GM12878 (cell line): ENCODE data around the gene ZNF212. TPM values are rescaled to one million over a fixed set of nuclear protein-coding genes. Genes with fewer than 3 reads are reported as not detected.

Experiments used
- CHD2 ChIP-seq: IDR thresholded peaks from 2 replicates; pipeline ENCODE4 v1.6.1; 2011; ENCODE audit warnings: low read depth, low read length, improper control_type of control experiment, borderline replicate concordance
- CHD4 ChIP-seq: fragments of 200-600 bp; sonication (generic); IDR thresholded peaks from 2 replicates; pipeline ENCODE4 v1.6.1; 2016; ENCODE audit warnings: mild to moderate bottlenecking
- EP300 ChIP-seq, 2 experiments: fragments of 150-350 bp in 1 of 2; IDR thresholded peaks; 2 replicates each; pipeline ENCODE4 v1.6.1; 2011 to 2012; ENCODE audit warnings: low read depth in 2 of 2, low read length in 2 of 2, borderline replicate concordance in 1 of 2, improper control_type of control experiment in 1 of 2, inconsistent platforms in 1 of 2; ENCODE audit not compliant: control insufficient read depth in 1 of 2
- HDAC2 ChIP-seq: fragments of 200-600 bp; sonication (generic); IDR thresholded peaks from 2 replicates; pipeline ENCODE4 v1.6.1; 2017
- HDAC6 ChIP-seq: fragments of 200-600 bp; sonication (generic); IDR thresholded peaks from one replicate; pipeline ENCODE4 v1.8.0; 2017; ENCODE audit warnings: antibody characterized with exemption; ENCODE audit not compliant: unreplicated experiment
- KLF5 ChIP-seq: fragments of 450-650 bp; IDR thresholded peaks from 2 replicates; pipeline ENCODE4 v1.6.1; 2014; ENCODE audit warnings: mild to moderate bottlenecking; ENCODE audit not compliant: partially characterized antibody
- MAX ChIP-seq: IDR thresholded peaks from 2 replicates; pipeline ENCODE4 v1.6.1; 2012; ENCODE audit warnings: low read depth, low read length, improper control_type of control experiment
- MTA2 ChIP-seq: fragments of 450-650 bp; IDR thresholded peaks from 2 replicates; pipeline ENCODE4 v1.6.1; 2016; ENCODE audit warnings: low read depth, mild to moderate bottlenecking, moderate library complexity
- MYB ChIP-seq: fragments of 150-350 bp; IDR thresholded peaks from 2 replicates; pipeline ENCODE4 v1.6.1; 2014; ENCODE audit warnings: mild to moderate bottlenecking, low read depth, low read length, borderline replicate concordance
- NFIC ChIP-seq: IDR thresholded peaks from 2 replicates; pipeline ENCODE4 v1.6.1; 2012; ENCODE audit warnings: low read depth, mild to moderate bottlenecking, inconsistent platforms, low read length, moderate library complexity
- NFYB ChIP-seq: IDR thresholded peaks from 2 replicates; pipeline ENCODE4 v1.6.1; 2011; ENCODE audit warnings: low read depth, mild to moderate bottlenecking, low read length, improper control_type of control experiment, moderate library complexity; ENCODE audit not compliant: insufficient read depth
- NKRF ChIP-seq: fragments of 450-650 bp; conservative IDR thresholded peaks from 2 replicates; pipeline ENCODE4 v1.6.1; 2017; ENCODE audit warnings: mild to moderate bottlenecking, moderate library complexity
- NR2C2 ChIP-seq: IDR thresholded peaks from 2 replicates; pipeline ENCODE4 v1.6.1; 2011; ENCODE audit warnings: borderline replicate concordance, low read depth; ENCODE audit not compliant: control insufficient read depth, insufficient read length
- PML ChIP-seq: IDR thresholded peaks from 2 replicates; pipeline ENCODE4 v1.6.1; 2012; ENCODE audit warnings: low read length, inconsistent platforms
- RB1 ChIP-seq: fragments of 450-650 bp; formaldehyde crosslinking; IDR thresholded peaks from 2 replicates; pipeline ENCODE4 v1.6.1; 2017; ENCODE audit warnings: mild to moderate bottlenecking, borderline replicate concordance
- REST ChIP-seq: IDR thresholded peaks from 2 replicates; pipeline ENCODE4 v1.6.1; 2012; ENCODE audit warnings: mild to moderate bottlenecking, low read depth, low read length
- SIX5 ChIP-seq: IDR thresholded peaks from 2 replicates; pipeline ENCODE4 v1.6.1; 2011; ENCODE audit warnings: mild to moderate bottlenecking, low read depth, low read length, moderate library complexity; ENCODE audit not compliant: severe bottlenecking
- SMC3 ChIP-seq: IDR thresholded peaks from 2 replicates; pipeline ENCODE4 v1.6.1; 2011; ENCODE audit warnings: low read length, improper control_type of control experiment, borderline replicate concordance
- SPI1 ChIP-seq: IDR thresholded peaks from 2 replicates; pipeline ENCODE4 v1.6.1; 2011; ENCODE audit warnings: low read depth, mild to moderate bottlenecking, low read length, moderate library complexity, borderline replicate concordance; ENCODE audit not compliant: insufficient read depth
- SUZ12 ChIP-seq: fragments of 200-600 bp; sonication (generic); IDR thresholded peaks from one replicate; pipeline ENCODE4 v1.6.1; 2018; ENCODE audit warnings: antibody characterized with exemption, mild to moderate bottlenecking; ENCODE audit not compliant: unreplicated experiment
- USF1 ChIP-seq: IDR thresholded peaks from 2 replicates; pipeline ENCODE4 v1.6.1; 2011; ENCODE audit warnings: borderline replicate concordance, low read depth, mild to moderate bottlenecking, moderate library complexity, mixed read lengths, low read length; ENCODE audit not compliant: insufficient read depth; ENCODE audit errors: extremely low read length
- WRNIP1 ChIP-seq: IDR thresholded peaks from 2 replicates; pipeline ENCODE4 v1.6.1; 2011; ENCODE audit warnings: low read depth, low read length, improper control_type of control experiment, borderline replicate concordance
- YBX1 ChIP-seq: fragments of 450-650 bp; IDR thresholded peaks from 2 replicates; pipeline ENCODE4 v1.6.1; 2016; ENCODE audit warnings: antibody characterized with exemption
- ZNF274 ChIP-seq: IDR thresholded peaks from one replicate; pipeline ENCODE4 v1.8.0; 2011; ENCODE audit not compliant: insufficient read length, insufficient read depth
- polyA plus RNA-seq, 11 experiments: library from polyadenylated mRNA; depleted of rRNA in 4 of 11; unstranded in 6 of 11; stranded (reverse) in 5 of 11; fragments of >200 nt; fragmentation: Nextera tagmentation in 4 of 11; fragmentation: Illumina TruSeq in 1 of 11; extraction: Ambion mirVana in 4 of 11; extraction: Trizol in 1 of 11; gene quantifications; 1 replicate in 1 of 11; 2 replicates in 10 of 11; pipeline versions ENCODE4 v1.2.1 to v1.2.3, GENCODE V29; 2011 to 2016; ENCODE audit warnings: inconsistent platforms in 2 of 11, missing spikeins in 2 of 11, low read depth in 1 of 11
- total RNA-seq, 4 experiments: library from RNA; depleted of rRNA in 3 of 4; stranded (reverse); fragments of >200 nt in 3 of 4; fragmentation: Illumina TruSeq in 1 of 4; extraction: Trizol in 1 of 4; gene quantifications; 2 replicates each; pipeline versions ENCODE4 v1.2.1 to v1.2.3, GENCODE V29; 2013 to 2021

The ZNF212 gene
- total and polyA plus RNA-seq, 10 of the 15 experiments (the other 5 are each of a cell fraction or from before 2014, with no cell fraction given): 1.2 to 11.6 (median 5.4) TPM

- TF ChIP-seq NR2C2: no peak
- peak; percentile 96 for TF ChIP-seq MAX
- peak; percentile 89 for TF ChIP-seq RB1
- TF ChIP-seq SMC3: 0 out of 2 replicates have a peak, but pooled peaks have one; percentile 21
- TF ChIP-seq SPI1: no peak
- no peak for TF ChIP-seq NFYB
- TF ChIP-seq NFIC: no peak
- no peak for TF ChIP-seq ZNF274
- TF ChIP-seq WRNIP1: no peak
- TF ChIP-seq HDAC2: no peak
- TF ChIP-seq PML: no peak
- no peak for TF ChIP-seq REST
- TF ChIP-seq SUZ12: no peak
- no peak for TF ChIP-seq EP300 (IDR thresholded peaks at IDR 0.05; ENCODE audit: borderline replicate concordance in 1 of 2, control insufficient read depth in 1 of 2, low read depth in 2 of 2, low read length in 2 of 2)
- peak; percentile 73 for TF ChIP-seq KLF5
- peak; percentile 96 for TF ChIP-seq NKRF
- peak; percentile 83 for TF ChIP-seq USF1
- TF ChIP-seq HDAC6: no peak
- TF ChIP-seq YBX1: no peak
- peak; percentile 79; the same call in 1 of the 2 replicates for TF ChIP-seq CHD2
- TF ChIP-seq MYB: no peak
- no peak for TF ChIP-seq MTA2
- TF ChIP-seq SIX5: no peak
- no peak for TF ChIP-seq CHD4
Observed at GRCh38 chr7:149261829-149262617, 22.6 kb downstream of the ZNF212 start, which contains the start of gene ZNF783 (continued).
